HCEC 1CT (cell line): ENCODE results near the gene NYNRIN.
A peak's percentile ranks its signal among the peaks of the same experiment; 100 is the strongest.
"Not testable (repeated sequence)": the region's sequence is repeated elsewhere in the genome, so short reads cannot be mapped to it uniquely, and the experiment has no call there.

Source experiments
- DNase-seq: peaks from one replicate; pipeline ENCODE4 v3.0.0-alpha.2; 2017

NYNRIN gene

DNA sequence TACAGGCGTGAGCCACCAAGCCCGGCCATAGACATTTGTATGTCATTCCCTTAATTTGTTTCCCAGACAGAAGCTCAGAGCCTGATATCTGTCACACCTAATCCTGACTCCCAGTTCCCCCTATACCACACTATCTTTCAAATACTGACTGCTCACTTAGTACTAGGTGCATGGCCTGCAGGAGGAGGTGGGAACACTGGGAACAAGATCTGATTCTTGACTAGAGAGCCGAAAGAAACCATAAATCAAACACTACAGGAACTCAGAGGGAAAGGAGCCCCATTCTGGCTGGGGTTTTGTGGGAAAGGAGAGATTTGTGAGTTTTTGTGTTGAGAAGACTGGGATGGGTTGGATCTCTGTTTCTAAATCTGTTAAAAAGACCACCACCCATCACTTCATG lies 35.9 kb downstream of the NYNRIN start:
- DNase-seq = no peak

DNA sequence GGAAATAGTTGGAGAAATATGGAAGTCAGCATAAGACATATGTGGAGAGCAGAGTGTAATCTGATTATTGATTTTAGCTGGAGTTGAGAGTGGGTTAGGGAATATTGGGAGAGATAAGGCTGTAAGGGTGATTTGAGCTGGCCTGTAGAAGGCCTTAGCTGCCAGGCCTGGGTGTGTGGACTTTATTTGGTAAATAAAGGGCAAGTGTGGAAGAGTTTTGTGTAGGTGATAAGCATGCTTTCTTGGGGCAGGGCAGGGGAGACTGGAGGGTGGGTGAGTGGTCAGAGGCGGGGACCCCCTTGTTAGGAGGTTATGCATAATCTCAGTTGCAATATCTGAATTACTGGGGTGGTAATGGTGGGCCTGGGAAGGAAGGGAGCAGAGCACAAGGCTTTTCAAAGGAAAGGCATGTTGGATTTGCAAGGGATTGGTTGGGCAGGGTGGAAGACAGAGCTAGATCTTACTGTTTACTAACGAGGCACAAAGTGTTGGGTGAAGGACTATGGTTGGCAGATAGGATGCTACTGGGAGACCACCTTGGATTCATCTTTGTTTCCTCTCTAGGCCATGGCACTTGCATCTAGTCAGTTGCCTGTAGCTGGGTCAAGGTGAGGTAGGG lies 36.5 kb downstream of the NYNRIN start:
- no peak for DNase-seq

DNA sequence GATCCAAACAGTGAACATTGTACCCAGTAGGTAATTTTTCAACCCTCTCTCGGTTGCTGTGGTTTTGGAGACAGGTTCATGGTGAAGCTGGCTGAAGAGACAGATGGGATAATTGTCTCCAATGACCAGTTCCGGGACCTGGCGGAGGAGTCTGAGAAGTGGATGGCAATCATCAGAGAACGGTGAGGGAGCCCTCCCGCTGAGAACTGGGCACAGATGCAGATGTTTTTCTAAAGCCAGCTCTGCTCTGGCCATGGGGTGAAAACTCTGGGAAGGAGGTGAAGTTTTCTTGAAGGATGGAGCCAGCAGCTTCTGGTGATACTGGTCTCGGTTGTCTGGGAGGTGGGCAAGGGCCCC lies 37.2 kb downstream of the NYNRIN start:
- no peak for DNase-seq

DNA sequence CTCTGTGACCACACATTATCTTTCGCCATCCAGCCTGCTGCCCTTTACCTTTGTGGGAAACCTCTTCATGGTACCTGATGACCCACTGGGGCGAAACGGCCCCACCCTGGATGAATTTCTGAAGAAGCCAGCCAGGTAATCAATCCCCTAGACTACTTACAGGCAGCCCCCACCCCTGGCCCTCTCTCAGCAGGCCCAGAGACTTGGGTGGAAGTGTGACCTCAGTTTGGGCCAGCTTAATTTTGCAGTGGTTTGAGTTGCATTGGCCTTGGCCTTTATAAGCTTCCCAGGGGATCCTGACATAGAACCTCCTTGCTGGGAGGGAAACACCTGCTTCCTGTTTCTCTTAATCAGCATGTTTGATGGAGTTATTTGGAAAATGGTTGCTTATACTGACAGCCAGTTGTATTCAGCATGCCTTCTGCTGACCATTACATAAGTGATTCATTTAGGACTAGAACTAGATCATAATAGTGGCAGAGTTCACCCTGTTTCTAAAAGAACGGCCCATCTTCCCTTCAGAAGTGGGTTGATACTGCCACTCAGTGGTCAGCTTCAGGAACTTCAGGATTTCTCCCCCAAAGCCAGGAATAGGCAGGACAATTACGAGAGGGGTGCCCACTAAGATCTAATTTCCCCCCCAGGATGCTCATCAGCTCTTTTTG lies 37.7 kb downstream of the NYNRIN start:
- peak; percentile 84 for DNase-seq

DNA sequence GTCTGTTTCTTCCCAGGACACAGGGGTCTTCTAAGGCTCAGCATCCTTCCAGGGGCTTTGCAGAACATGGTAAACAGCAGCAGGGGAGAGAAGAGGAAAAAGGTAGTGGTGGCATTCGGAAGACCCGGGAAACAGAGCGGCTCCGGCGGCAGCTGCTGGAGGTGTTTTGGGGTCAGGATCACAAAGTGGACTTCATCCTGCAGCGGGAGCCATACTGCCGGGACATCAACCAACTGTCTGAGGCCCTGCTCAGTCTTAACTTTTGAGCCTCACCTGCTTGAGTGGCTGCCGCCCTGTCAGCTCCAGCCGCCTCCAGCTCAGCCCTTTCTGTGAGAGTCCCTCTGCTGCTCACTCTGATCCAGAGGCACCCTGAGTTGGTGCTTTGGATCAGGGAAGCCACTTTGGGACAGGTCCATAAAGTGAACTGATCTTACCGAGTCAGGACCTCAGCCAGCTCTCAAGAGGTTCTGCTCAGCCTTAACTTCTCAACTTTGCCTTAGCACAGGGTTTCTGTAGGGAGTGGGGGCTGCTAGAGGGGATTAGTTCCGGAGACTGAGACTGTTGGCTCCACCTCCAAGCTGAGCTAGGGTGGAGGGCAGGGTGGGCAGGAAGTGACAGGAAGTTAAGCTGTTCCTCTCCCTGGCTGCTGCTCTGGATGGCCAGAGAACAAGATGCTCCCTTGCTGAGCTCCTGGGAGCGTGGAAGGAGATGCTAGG lies 38.4 kb downstream of the NYNRIN start:
- DNase-seq = no peak

DNA sequence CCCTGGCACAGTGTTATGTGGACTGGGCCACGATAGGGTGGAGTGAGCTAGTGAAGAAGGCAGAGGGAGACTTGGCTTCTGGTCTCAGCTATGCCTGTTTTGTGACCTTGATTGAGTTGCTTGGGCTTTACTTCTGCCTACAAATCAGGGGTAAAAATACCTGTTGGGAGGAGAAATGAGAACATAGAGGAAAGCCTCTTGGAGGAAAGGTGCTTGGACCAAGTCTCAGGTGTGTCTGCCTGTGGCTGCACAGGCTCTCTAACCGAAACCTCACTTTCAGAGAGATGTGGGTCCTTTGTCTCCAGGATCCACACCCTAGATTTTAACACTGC lies 38.9 kb downstream of the NYNRIN start:
- no peak for DNase-seq

DNA sequence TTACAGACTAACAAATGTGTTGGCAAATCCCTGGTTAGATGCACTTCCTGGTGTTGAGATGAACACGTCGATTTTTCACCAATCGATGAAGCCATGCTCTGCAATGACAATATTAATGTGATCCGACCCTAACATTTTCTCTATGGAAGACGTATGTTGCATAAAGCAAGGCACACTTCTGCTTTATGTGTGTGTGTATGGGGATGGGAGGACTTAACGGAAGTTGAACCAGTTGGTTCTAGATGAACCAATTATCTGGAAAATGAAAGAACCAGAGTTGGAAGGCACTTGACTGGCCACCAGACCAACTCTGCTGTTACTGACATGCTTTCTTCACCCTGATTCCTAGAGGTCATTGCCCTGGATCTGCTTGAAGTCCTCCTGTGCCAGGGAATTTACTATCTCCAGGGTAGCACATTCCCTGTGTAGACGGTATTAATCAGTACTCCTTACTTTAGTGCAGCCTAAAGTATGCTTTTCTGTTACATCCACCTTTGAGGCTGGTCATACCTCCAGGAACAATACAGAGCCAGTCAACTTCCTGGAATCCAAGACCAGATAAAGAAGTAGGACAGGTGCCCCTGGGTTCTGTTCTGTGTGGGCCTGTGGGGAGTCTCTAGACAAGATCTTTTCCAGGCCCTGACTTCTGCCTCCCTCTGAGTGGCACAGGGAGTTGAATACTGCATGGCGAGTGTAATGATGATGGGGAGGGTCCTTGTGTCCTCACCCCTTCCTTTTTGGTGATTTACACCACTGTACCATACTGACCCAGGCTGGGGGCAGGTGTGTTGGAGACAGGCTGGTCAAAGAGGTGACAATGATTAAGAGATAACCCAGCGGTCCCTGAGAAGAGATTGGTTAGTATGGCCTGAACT lies 39.7 kb downstream of the NYNRIN start:
- no peak for DNase-seq

DNA sequence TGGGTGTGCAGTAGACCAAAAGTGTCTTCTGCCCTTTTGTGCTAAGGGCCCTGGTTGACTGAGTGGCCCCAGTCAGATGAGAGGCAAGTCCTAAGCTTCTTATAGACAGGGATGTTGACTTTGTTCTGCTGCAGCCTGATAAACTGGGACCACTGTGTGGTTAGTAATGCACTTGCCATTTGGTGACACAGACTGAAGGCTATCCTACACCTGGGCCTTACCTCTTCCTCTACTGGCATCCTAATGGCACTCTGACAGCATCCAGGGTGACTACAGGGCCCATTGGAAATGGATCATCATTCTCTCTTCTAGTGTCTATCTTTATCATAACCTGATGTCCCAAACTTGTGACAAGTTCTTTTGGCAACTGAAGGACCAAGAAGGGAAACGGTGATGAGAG lies 40.5 kb downstream of the NYNRIN start:
- DNase-seq = no peak

DNA sequence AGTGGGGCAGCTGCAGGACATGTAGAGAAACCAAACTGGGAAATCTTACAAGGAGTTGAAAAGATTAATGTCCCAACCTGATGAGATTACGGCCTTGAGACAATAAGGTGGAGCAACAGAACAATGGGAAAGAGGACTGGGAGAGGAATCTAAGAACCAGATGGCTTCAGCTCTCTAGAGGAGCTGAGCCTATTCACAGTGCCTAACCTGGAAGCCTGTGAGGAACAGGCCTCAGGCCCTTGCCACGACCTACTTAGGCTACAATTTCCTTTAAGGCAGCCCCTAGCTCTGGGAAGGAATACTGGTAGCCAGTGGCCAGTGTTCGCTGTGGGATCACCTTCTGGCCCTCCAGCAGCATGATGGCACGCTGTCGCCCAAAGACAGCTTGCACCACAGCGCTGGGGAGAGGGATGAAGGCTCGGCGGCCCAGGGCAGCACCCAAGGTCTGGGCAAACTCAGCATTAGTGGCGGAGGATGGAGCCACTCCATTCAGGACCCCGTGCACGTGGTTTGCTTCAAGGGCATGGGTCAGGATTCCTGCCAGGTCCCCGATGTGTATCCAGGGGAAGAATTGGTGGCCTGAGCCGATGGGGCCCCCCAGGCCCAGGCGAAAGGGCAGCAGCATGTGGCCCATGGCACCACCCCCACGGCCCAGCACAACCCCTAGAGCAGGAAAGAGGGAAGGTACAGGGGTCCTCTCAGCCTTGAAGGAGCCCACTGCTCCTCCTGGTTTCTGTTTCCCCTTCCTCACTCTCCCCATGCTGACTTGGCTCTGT lies 41.2 kb downstream of the NYNRIN start:
- no peak for DNase-seq

DNA sequence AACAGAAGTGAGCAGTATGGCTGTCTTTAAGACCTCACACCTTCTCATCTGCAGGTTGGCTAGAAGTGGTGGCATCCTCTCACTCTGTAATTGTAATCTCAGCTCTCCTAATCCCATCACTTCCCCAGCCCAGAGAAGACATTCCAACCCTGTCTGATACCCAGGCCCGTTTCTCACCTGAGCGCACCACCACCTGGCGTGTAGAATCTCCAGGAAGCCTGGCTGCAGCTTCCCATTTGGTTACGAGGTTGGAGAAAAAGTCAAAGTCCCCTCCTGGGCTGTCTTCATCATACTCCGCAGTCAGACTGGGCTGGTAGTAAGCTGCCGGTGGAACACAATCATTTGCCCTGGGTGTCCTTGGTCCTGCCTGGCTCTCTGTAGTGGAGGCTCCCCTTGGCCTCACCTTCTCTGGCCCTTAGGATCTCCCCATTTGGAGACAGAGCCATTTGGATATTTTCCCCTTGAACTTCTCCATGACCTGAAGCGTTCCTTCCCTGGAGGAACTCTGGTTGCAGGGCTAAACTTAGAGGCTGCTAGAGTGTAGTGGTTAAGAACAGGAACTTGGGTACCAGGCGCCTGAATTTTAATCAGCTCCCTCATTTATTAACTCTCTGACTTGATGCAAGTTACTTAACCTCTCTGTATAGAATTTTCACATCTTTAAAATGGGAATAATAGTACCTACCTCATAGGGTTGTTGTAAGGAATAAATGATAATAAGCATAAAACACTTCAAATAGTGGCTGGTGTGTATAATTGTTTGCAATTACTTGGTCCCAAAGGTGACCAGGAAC lies 42.0 kb downstream of the NYNRIN start:
- DNase-seq = no peak

DNA sequence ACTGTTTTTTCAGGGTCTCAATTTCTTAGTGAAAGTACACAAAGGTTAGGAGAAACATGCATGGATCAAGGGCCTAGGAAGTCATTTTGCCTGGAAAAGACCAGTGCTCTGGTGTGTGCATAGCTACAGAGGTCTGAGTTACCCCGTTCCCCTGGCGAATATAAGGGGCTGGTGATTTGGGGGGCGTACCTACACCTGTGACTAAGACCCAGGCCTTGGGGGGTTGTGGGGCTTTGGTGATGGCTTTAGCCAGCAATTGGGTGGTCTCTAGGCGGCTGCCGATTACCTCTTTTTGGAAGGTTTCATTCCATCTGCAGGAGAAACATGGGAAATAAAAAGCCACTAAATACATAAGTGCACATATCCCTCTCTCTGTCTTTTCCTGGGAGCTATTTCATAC lies 42.7 kb downstream of the NYNRIN start:
- no peak for DNase-seq

DNA sequence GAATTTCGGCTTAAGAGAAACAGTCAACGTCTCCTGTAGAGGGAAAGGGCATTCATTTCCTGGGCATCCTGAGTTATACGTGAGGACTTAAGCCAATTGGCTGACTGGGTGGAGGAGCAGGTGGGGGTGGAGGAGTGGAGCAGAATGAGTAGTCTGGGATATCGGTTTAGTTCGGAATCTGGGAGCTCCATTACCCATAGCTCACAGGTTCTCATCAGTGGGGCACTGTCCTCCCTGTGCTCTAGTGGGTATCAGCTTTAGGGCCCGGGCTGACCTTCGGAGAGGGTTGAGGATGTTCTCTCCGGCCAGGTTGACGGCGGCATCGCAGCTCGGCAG lies 43.1 kb downstream of the NYNRIN start:
- DNase-seq = peak; percentile 49

DNA sequence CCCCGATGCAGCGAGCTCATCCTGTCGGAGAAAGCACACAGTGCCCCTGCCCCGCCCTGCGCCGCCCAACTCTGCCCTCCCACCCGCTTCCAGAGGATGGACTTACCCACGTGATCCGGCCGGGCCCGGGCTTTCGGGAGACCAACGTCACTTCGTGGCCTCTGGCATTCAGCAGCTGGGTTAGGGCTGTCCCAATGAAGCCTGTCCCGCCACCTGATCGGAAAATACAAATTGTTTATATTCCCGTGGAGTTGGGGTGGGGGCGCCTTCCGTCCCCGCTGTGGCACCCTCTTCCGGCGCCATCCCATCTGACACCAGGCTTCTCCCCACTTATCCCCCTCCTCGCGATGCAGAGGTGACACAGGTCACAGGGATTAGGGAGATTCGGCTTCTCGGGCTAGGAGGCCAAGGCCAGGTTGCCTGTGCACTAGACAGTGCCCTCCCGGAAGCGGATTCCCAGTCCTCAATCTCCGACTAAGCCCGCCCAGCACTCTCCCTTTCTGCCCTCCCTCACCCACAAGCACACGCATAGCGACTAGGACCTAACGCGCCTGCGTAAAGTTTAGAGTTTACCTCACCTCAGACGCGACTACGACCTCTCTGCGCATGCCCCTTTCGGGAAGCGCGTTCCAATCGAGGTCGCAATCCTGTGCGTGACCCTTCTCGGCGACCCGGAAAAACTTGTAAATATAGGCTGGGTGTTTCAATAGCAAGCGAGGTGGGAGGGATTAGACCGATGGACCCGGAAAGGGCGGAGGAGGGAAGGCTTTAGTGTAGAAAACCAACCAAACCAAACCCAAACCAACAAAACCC lies 43.6 kb downstream of the NYNRIN start, which contains the start of gene SDR39U1:
Gene SDR39U1 (minus strand): TSS at position 537 of the 813 bp plus-strand sequence. CDS start 7 bp downstream, at position 530.
- peak; percentile 98 for DNase-seq

DNA sequence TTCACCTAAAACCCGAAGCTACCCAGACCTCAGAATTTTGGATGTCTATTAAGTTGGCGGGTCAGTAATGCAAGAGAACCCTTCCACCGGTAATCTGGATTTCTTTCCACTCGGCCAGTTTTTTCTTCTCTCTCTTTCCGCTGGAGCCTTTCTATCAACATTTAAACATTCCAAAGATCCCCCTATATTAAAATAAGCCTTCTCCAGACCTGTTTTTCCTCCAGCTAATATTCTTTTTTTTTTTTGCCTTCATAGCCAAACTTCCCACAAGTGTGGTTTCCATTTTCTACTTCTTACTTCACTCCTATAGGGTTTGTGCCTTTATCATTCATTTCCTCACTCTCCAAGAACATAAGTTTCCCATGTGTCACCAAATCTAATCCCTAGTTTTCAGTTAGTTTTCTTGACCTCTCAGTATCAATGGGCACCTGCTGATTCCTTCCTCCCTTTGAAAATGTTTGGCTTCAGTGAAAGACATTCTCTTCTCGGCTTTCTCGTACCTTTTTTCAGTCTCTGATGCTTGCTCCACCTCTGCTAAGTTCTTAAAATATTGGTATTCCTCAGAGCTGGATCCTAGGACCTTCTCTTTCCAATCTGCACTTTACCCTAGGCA lies 44.4 kb downstream of the NYNRIN start:
- peak; percentile 11 for DNase-seq

DNA sequence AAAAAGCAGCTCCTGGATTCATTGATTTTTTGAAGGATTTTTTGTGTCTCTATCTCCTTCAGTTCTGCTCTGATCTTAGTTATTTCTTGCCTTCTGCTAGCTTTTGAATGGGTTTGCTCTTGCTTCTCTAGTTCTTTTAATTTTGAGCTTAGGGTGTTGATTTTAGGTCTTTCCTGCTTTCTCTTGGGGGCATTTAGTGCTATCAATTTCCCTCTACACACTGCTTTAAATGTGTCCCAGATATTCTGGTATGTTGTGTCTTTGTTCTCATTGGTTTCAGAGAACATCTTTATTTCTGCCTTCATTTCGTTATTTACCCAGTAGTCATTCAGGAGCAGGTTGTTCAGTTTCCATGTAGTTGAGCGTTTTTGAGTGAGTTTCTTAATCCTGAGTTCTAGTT lies 52.0 kb downstream of the NYNRIN start:
- DNase-seq = not testable (repeated sequence)

DNA sequence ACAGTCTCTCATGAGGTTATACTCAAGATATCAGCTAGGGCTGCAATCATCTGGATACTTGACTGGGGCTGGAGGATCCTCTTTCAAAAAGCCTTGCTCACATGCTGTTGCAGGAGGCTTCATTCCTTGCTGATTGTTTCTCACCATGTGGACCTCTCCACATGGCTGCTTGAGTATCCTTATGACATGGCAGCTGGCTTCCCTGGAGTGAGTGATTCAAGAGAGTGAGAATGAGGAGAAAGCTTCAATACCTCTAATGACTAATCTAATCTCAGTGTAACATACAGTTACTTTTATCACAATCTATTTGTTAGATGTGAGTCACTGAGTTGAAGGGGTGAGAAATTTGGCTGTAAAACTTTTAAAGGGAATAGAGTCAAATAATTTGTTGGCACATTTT lies 58.2 kb downstream of the NYNRIN start:
- peak; percentile 11 for DNase-seq

DNA sequence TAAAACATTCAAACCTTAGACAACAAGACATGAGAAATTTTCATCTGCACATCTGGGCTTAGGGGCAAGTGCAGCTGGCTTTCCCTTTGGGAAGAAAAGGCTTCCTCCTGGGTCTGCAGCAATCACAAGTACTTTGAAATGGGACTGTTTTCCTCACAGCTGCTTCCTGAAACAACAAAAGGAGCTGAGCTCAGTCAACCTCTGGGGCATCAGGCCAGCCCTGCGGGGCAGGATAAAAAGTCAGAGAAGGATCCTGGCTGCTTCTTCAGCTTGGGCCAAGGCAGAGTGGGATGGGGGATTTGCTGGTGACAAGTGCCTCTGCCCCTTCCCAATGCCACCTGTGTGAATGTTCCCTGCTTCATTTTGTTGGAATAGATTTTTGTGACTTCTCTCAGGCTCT lies 59.9 kb downstream of the NYNRIN start:
- DNase-seq = no peak

DNA sequence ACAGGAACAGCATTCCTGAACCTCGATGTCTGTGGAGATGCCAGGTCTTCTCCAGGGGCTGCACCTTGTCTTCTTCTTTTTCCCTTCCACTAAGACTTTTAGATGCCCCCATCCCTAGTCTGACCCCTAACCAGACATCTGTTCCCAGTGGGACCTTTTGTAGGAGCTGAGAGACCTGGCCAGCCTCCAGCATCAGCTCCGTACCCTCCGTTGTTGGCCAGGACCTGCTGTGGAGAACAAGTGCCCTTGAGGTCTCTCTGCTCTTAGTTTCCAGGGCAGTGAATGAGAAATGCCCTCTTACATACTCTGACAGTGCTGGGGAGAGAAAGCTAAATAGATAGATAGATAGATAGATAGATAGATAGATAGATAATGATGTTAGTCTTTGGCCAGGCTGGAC lies 60.5 kb downstream of the NYNRIN start:
- DNase-seq = no peak

DNA sequence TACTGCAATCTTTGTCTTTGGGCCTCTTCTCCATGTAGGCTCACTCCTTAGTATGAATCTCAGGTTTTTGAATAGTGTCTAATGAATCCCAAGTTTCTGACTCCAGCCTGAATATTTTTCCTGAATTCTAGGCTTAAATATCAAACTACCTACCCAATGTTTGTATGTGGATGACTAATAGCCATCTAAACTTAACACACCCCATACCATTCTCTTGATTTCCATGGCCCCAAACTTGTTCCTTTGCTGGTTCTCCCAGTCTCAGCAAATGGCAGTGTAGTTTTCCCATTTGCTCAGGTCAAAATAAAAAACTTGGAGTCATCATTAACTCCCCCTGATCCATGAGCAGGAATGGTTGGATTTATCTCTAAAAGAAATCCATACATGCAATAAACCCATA lies 62.5 kb downstream of the NYNRIN start:
- DNase-seq = no peak
